HEK293T (cell line): ENCODE measurements around the gene SEMA5A.

Source experiments
- CTCF ChIA-PET: fragments of 350-600 bp; formaldehyde crosslinking; extraction: SDS; loops from one replicate; lab custom pipeline; 2021; ENCODE audit warnings: antibody characterized with exemption, inconsistent platforms; lab: Yijun Ruan, JAX
- POLR2A ChIA-PET: fragments of 350-600 bp; formaldehyde crosslinking; extraction: SDS; loops from one replicate; lab custom pipeline; 2020; ENCODE audit warnings: antibody characterized with exemption, inconsistent platforms; lab: Yijun Ruan, JAX
- DNase-seq: peaks from one replicate; pipeline ENCODE4 v3.0.0; 2012; ENCODE audit warnings: mixed read lengths; ENCODE audit errors: extremely low spot score
- ARNT ChIP-seq: fragments of 450-650 bp; IDR thresholded peaks from 2 replicates; pipeline ENCODE4 v1.6.1; 2017; ENCODE audit warnings: mild to moderate bottlenecking
- BHLHE40 ChIP-seq: fragments of 450-650 bp; IDR thresholded peaks from 2 replicates; pipeline ENCODE4 v1.6.1; 2016; ENCODE audit warnings: mild to moderate bottlenecking, moderate library complexity, borderline replicate concordance
- CTBP1 ChIP-seq: fragments of 450-650 bp; IDR thresholded peaks from 2 replicates; pipeline ENCODE4 v1.6.1; 2016; ENCODE audit warnings: borderline replicate concordance
- ELF4 ChIP-seq: fragments of 450-650 bp; IDR thresholded peaks from 2 replicates; pipeline ENCODE4 v1.6.1; 2017; ENCODE audit warnings: antibody characterized with exemption
- FOXA1 ChIP-seq: fragments of 450-650 bp; IDR thresholded peaks from 2 replicates; pipeline ENCODE4 v1.6.1; 2016; ENCODE audit warnings: mild to moderate bottlenecking
- FOXK2 ChIP-seq: fragments of 450-650 bp; IDR thresholded peaks from 2 replicates; pipeline ENCODE4 v1.6.1; 2016; ENCODE audit warnings: mild to moderate bottlenecking
- FOXM1 ChIP-seq: fragments of 450-650 bp; IDR thresholded peaks from 2 replicates; pipeline ENCODE4 v1.6.1; 2017; ENCODE audit warnings: mild to moderate bottlenecking, borderline replicate concordance
- HDGF ChIP-seq: fragments of 450-650 bp; IDR thresholded peaks from 2 replicates; pipeline ENCODE4 v1.6.1; 2017; ENCODE audit warnings: antibody characterized with exemption, borderline replicate concordance
- L3MBTL2 ChIP-seq: fragments of 450-650 bp; conservative IDR thresholded peaks from 2 replicates; pipeline ENCODE4 v1.6.1; 2016; ENCODE audit warnings: mild to moderate bottlenecking
- LEF1 ChIP-seq: fragments of 450-650 bp; IDR thresholded peaks from 2 replicates; pipeline ENCODE4 v1.6.1; 2017; ENCODE audit warnings: mild to moderate bottlenecking, borderline replicate concordance
- NFRKB ChIP-seq: fragments of 450-650 bp; IDR thresholded peaks from 2 replicates; pipeline ENCODE4 v1.6.1; 2016; ENCODE audit warnings: mild to moderate bottlenecking, moderate library complexity
- SP1 ChIP-seq: fragments of 450-650 bp; IDR thresholded peaks from 2 replicates; pipeline ENCODE4 v1.6.1; 2017
- SUZ12 ChIP-seq: fragments of 450-650 bp; IDR thresholded peaks from 2 replicates; pipeline ENCODE4 v1.6.1; 2016; ENCODE audit warnings: mild to moderate bottlenecking
- TARDBP ChIP-seq: fragments of 450-650 bp; IDR thresholded peaks from 2 replicates; pipeline ENCODE4 v1.6.1; 2016
- ZNF384 ChIP-seq: fragments of 450-650 bp; IDR thresholded peaks from 2 replicates; pipeline ENCODE4 v1.6.1; 2016
- TF ChIP-seq, protein P1 (sequence below): fragments of 450-650 bp; IDR thresholded peaks from 2 replicates; pipeline ENCODE4 v1.6.1; 2016

The SEMA5A gene

DNA sequence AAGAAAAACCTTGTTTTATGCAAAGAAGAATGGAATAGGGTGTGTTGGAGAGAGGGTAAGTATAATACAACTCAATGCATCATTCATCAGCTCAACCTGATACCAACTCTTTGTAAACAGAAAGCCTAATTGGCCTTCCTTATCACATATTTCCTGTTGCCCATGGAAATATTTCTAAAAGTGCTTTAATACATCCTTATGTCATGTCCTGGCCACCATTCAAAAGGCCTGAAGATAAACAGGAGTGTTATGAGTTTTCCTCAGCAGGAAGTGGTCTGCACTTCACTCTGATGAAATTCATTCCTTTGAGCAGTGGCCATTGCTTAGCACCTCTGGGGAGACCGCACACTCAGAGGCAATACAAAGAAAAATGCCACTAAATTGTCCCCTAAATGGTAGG lies 511.2 kb downstream of the SEMA5A start:
- ChIA-PET POLR2A (no interaction called here), CTCF (no interaction called here)
- TF ChIP-seq FOXA1, result no peak
- no peak for TF ChIP-seq ZNF384
- TF ChIP-seq, protein P1, sequence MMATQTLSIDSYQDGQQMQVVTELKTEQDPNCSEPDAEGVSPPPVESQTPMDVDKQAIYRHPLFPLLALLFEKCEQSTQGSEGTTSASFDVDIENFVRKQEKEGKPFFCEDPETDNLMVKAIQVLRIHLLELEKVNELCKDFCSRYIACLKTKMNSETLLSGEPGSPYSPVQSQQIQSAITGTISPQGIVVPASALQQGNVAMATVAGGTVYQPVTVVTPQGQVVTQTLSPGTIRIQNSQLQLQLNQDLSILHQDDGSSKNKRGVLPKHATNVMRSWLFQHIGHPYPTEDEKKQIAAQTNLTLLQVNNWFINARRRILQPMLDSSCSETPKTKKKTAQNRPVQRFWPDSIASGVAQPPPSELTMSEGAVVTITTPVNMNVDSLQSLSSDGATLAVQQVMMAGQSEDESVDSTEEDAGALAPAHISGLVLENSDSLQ, result no peak
- TF ChIP-seq SUZ12, result no peak
- no peak for TF ChIP-seq L3MBTL2
- no peak for TF ChIP-seq ELF4
- TF ChIP-seq LEF1, result no peak
- TF ChIP-seq FOXM1, result no peak
- TF ChIP-seq BHLHE40, result no peak
- TF ChIP-seq NFRKB, result no peak
- TF ChIP-seq HDGF, result no peak
- no peak for TF ChIP-seq ARNT
- TF ChIP-seq TARDBP, result no peak
- no peak for TF ChIP-seq SP1
- no peak for TF ChIP-seq FOXK2
- no peak for TF ChIP-seq CTBP1
- DNase-seq, result no peak

DNA sequence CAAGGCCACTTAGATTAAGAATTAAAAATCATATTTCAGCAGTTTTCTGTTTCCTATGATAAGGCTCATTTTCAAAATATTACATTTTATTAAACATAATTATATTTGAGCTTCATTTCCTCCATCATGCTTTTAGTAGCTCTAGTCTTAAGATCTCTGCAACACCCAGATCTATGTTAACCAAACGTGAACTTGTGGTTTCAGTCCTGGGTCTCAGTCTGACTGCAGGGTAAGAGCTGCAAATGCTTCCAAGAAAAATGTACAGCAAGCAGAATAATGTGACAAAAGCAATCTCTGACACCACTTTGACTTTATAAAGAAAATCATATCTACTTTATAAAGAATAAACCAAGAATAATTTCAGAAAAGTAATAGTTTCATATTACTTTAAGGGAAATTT lies 512.4 kb downstream of the SEMA5A start:
- TF ChIP-seq HDGF (no peak), FOXM1 (no peak), CTBP1 (no peak), FOXA1 (no peak), L3MBTL2 (no peak), BHLHE40 (no peak), ZNF384 (no peak), NFRKB (no peak), SUZ12 (no peak), ARNT (no peak), LEF1 (no peak), FOXK2 (no peak), TARDBP (no peak), ELF4 (no peak), SP1 (no peak)
- TF ChIP-seq, protein P1, result no peak
- POLR2A ChIA-PET, result no interaction called here
- no peak for DNase-seq
- CTCF ChIA-PET, result no interaction called here

DNA sequence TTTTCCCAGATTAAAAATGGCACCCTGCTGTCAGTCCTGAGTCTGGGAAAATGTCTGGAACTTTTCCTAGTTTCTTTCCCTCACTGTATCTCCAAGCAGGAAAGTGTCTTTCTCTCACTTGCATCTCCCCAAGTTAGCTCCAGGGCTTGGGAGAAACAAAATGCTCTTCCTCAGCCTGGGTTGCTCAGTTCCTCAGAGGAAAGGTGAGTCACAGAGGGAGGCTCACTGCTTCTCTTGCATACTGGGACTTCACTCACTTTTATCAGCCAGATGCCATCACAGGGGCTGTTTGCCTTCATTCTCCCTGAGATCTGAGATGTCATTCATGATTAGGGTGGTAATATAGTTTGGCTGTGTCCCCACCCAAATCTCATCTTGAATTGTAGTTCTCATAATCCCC lies 519.9 kb downstream of the SEMA5A start:
- DNase-seq, result no peak
- CTCF ChIA-PET, result no interaction called here
- POLR2A ChIA-PET, result no interaction called here
- TF ChIP-seq SUZ12, result no peak
- TF ChIP-seq TARDBP, result no peak

DNA sequence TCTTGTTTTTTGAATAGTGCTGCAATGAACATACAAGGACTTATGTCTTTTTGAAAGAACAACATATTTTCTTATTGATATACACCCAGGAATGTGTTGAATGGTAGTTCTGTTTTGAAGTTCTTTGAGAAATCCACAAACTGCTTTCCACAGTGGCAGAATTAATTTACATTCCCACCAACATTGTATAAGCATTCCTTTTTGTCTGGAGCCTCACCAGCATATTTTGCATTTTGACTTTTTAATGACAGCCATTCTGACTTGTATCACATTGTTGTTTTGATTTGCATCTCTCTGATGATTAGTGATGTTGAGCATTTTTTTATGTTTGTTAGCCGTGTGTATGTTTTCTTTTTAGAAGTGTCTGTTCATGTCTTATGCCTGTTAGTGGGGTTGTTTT lies 524.9 kb downstream of the SEMA5A start:
- DNase-seq, result no peak
- POLR2A ChIA-PET, result no interaction called here
- CTCF ChIA-PET, result no interaction called here
- TF ChIP-seq ZNF384 (no peak), FOXA1 (no peak), CTBP1 (no peak), SUZ12 (no peak), SP1 (no peak), LEF1 (no peak), ARNT (no peak)

DNA sequence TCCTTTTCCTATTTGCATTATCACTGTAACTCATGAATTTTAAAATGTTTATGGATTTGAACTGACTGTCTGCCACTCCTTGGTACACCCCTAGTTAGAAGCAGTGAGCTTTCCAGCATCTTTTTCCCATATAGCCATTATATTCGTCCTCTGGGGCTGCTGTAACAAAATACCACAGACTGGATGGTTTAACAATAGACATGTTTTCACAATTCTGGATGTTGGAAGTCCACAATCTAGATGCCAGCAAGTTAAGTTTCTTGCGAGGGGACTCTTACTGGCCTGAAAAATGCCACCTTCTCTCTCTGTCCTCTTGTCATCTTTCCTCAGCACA lies 530.0 kb downstream of the SEMA5A start:
- TF ChIP-seq ARNT (no peak), ZNF384 (no peak), SP1 (no peak), FOXK2 (no peak), HDGF (no peak), TARDBP (no peak), ELF4 (no peak), SUZ12 (no peak), LEF1 (no peak), L3MBTL2 (no peak)
- POLR2A ChIA-PET, result no interaction called here
- CTCF ChIA-PET, result no interaction called here
- no peak for DNase-seq

DNA sequence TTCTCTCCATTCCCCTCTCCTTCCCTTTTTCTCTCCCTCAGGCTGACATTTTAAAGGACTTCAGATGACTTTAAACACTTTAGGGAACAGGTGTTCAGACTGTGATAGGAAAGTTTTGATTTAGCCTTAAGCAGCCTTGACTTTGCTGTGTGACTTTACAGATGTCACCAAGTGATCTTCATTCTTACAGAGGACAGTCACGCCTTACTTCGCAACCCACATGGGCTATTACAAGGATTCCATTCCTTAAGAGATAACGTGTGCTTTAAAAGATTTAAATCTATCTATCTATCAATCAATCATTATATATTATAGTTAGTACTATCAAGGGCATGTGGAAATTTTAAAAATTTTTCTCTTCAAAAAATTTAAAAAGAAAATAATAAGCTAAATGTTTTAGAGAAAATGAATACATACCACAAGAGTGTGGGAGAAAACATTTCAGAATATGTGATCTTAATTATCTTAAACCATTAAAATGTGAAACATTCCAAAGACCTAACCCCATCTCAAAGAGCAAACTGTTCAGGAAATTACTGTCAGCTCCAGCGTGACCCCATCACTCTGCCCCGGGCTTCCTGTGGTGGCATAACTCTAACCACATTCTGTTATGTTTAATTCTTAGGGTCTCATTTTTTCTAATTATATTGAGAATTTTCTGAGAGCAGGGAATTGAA lies 530.5 kb downstream of the SEMA5A start:
- CTCF ChIA-PET, result no interaction called here
- POLR2A ChIA-PET, result no interaction called here

DNA sequence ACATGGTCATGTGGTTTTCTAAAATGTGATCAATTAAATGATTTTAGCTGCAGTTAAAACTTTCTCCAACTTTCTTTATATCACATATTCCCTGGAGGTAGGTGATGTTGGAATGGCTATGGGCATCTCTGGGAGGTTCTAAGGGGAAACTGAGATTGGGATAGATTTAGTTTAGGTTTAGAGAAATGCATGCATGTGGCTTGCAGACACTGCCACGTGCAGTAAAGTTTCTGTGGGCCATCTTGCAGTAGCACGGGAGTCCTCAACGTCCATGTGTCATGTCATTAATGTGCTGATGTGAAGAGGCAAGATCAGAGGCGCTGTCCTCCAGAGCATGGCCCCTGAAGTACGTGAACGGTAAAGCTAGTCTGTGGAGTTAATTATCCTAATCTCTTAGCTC lies 532.7 kb downstream of the SEMA5A start:
- DNase-seq, result no peak
- TF ChIP-seq ZNF384, result no peak
- TF ChIP-seq, protein P1, result no peak
- no peak for TF ChIP-seq LEF1
- no peak for TF ChIP-seq HDGF
- CTCF ChIA-PET, result no interaction called here
- POLR2A ChIA-PET, result no interaction called here

More for the DNA sequence above, 530.5 kb downstream of the SEMA5A start:
- no peak for DNase-seq
- no peak for TF ChIP-seq CTBP1
- TF ChIP-seq FOXK2, result no peak
- TF ChIP-seq ELF4, result no peak
